ENCODE data around the gene SLC38A8. TPM values are rescaled to one million over a fixed set of nuclear protein-coding genes. Genes with fewer than 3 reads are reported as not detected.
A peak's percentile ranks its signal among the peaks of the same experiment; 100 is the strongest.

Gene SLC38A8
- total RNA-seq, 1 donor from 2014 or later: not detected

DNA sequence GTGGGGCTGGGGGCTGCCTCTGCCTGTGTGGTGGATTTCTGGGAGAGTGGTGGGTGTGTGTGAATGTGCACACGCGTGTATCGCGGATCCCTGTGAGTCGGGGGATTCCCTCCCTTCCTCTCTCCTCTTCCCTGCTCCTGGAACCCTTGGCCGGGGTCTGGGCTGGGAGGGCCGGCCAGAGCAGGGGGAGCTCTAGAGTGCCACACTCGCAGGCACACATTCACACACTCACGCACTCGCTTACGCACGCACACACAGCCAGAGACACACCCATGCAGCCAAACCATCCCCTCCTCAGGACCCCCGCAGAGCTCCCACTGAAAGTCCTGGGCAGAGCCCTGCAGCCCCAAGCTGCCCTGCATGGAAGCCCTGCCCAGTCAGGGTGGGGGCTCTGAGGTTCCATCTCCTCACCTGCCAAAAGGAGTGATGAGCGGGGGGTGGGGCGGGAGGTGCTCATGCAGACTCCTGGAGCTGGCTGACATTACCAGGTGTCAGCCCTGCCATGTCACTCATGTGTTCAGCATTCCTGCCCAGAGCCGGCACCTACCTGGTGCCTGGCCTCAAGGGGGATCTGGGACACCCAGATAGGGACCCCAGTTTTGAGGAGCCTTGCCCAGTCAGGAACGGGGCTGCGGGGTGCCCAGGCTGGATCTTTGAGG is 72.7 kb downstream of the SLC38A8 start:
- H3K9me3 Mint-ChIP-seq: no peaks in the 10 kb centered on the region
- peak overlapping the region; percentile 69 for H3K4me3 Mint-ChIP-seq
- TF ChIP-seq, protein P1, sequence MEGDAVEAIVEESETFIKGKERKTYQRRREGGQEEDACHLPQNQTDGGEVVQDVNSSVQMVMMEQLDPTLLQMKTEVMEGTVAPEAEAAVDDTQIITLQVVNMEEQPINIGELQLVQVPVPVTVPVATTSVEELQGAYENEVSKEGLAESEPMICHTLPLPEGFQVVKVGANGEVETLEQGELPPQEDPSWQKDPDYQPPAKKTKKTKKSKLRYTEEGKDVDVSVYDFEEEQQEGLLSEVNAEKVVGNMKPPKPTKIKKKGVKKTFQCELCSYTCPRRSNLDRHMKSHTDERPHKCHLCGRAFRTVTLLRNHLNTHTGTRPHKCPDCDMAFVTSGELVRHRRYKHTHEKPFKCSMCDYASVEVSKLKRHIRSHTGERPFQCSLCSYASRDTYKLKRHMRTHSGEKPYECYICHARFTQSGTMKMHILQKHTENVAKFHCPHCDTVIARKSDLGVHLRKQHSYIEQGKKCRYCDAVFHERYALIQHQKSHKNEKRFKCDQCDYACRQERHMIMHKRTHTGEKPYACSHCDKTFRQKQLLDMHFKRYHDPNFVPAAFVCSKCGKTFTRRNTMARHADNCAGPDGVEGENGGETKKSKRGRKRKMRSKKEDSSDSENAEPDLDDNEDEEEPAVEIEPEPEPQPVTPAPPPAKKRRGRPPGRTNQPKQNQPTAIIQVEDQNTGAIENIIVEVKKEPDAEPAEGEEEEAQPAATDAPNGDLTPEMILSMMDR (conservative IDR thresholded peaks at IDR 0.05): no peak
- peak overlapping the region; percentile 46 for H3K27ac Mint-ChIP-seq
- no peaks in the 10 kb centered on the region for H3K36me3 Mint-ChIP-seq
- DNase-seq (ENCODE audit: extremely low spot score, unreplicated experiment): no peak
- H3K4me1 Mint-ChIP-seq (ENCODE audit: unreplicated experiment): no peaks in the 10 kb centered on the region
- peaks cover 12% of the 10 kb centered on the region for H3K27me3 Mint-ChIP-seq

DNA sequence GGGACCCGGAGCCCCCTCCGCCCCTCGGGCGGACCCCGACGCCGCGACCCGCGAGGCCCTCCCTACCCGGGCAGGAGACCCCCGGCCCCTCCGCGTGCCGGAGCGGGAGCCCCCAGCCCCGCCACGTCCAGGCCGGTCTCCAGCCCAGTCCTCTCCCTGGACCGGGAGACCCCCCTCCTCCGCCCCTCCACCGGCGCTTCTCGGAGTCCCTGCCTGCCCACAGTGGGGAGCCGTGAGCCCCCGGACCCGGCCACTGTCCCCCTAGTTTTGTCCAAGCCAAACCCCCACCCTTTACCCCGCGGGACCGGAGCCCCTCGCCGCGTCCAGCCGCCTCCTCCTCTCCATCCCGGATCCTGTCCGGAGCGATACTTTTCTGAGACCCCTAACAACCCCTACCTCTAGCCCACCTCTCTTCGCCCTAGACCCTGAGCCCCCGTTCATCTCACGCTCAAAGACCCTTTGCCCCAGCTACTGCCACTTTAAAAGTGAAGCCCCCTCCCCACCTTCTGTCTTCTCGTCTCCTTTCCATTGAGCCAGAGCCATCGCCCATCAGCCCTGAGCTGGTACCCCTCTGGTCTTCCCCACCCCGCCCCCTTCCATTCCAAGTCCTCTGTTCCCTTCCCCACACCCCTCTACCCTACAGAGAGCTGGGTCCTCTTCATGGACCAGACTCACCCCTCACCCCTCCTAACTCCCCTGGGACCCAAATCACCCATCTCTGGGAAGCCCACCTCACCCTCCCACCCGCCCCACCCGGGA is 73.5 kb downstream of the SLC38A8 start:
- peak overlapping the region; percentile 79 for H3K4me3 Mint-ChIP-seq
- no peak for DNase-seq (ENCODE audit: extremely low spot score, unreplicated experiment)
- H3K27ac Mint-ChIP-seq: no peak overlapping the region
- peaks cover 8% of the 10 kb centered on the region for H3K27me3 Mint-ChIP-seq
- H3K9me3 Mint-ChIP-seq: no peaks in the 10 kb centered on the region
- H3K4me1 Mint-ChIP-seq (ENCODE audit: unreplicated experiment): no peaks in the 10 kb centered on the region
- H3K36me3 Mint-ChIP-seq: no peaks in the 10 kb centered on the region
- TF ChIP-seq, protein P1 (conservative IDR thresholded peaks at IDR 0.05): no peak

DNA sequence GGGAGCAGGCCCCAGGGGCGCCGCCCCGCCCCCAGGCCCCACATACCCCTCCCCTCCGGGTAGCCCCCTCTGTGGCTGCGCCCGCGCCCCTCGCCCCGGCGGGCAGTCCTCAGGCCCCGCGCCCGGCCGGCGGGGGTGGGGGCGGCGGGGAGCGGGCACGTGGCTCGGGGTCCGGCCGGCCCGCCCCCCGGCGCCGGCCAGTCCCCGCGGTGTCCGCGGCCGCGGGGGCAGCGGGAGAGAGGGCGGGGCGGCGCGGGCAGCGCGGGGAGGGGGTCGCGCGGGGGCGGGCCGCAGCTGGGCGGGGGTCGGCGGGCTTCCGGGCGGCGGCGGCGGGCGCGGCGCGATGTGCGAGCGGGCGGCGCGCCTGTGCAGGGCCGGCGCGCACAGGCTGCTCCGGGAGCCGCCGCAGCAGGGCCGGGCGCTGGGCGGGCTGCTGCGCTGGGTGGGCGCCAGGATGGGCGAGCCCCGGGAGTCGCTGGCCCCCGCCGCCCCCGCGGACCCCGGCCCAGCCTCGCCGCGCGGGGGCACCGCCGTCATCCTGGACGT is 74.2 kb downstream of the SLC38A8 start:
- no peaks in the 10 kb centered on the region for H3K9me3 Mint-ChIP-seq
- H3K36me3 Mint-ChIP-seq: no peaks in the 10 kb centered on the region
- no peak for DNase-seq (ENCODE audit: extremely low spot score, unreplicated experiment)
- TF ChIP-seq, protein P1 (conservative IDR thresholded peaks at IDR 0.05): no peak
- no peak overlapping the region for H3K27ac Mint-ChIP-seq
- H3K27me3 Mint-ChIP-seq: peaks cover 8% of the 10 kb centered on the region
- no peaks in the 10 kb centered on the region for H3K4me1 Mint-ChIP-seq (ENCODE audit: unreplicated experiment)
- peak overlapping the region; percentile 82 for H3K4me3 Mint-ChIP-seq

DNA sequence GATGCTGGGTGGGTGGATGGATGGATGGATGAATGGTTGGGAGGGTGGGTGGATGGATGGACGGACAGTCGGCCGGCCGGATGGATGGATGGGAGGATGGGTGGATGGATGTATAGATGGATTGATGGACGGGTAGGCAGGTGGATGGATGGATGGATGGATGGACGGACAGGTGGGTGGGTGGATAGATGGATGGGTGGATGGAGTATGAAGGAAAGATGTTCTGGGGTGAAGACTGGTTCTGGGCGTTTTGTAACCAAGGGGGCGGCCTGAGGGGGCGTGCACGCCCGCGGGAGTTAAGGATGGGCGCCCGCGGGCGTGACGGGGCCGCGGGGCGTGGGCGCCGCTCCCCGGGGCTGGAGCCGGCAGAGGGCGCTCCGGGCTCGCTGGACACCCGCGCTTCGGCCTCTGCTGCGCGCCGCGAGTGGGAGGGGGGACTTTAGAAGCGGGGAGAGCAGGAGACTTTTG is 74.7 kb downstream of the SLC38A8 start, which contains the start of gene NECAB2:
Gene NECAB2 (plus strand): TSS at position 407 of the 468 bp plus-strand sequence. CDS start 405 bp downstream, outside the sequence.
- Mint-ChIP-seq H3K4me1 (ENCODE audit: unreplicated experiment) (no peaks in the 10 kb centered on the region), H3K27ac (no peak within 1 kb of the TSS), H3K9me3 (no peaks in the 10 kb centered on the region), H3K27me3 (peaks cover 8% of the 10 kb centered on the region), H3K4me3 (peak within 1 kb of the TSS; percentile 82), H3K36me3 (no peaks in the 10 kb centered on the region)
- TF ChIP-seq, protein P1 (conservative IDR thresholded peaks at IDR 0.05): peak; percentile 83
- DNase-seq (ENCODE audit: extremely low spot score, unreplicated experiment): no peak

DNA sequence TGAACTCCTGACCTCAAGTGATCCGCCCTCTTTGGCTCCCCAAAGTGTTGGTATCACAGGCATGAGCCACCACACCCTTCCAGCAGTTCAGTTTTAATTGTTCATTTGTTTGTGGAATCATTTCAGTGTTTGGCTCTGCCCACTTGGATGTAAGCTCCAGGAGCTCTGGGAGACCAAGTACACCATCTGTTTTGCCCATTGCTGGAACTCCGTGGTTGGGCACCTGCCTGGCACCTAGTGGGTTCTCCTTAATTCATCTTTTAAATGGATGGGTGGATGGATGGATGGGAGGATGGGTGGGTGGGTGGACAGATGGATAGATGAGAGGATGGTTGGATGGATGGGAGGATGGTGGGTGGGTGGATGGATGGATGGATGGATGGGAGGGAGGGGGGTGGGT is 75.5 kb downstream of the SLC38A8 start:
- TF ChIP-seq, protein P1 (conservative IDR thresholded peaks at IDR 0.05): no peak
- no peaks in the 10 kb centered on the region for H3K36me3 Mint-ChIP-seq
- DNase-seq (ENCODE audit: extremely low spot score, unreplicated experiment): no peak
- H3K4me1 Mint-ChIP-seq (ENCODE audit: unreplicated experiment): no peaks in the 10 kb centered on the region
- no peaks in the 10 kb centered on the region for H3K9me3 Mint-ChIP-seq
- H3K27ac Mint-ChIP-seq: no peak overlapping the region
- H3K4me3 Mint-ChIP-seq: no peak overlapping the region
- peaks cover 8% of the 10 kb centered on the region for H3K27me3 Mint-ChIP-seq
